ENCODE results near the gene SLC22A7. TPM values are rescaled to one million over a fixed set of nuclear protein-coding genes. Genes with fewer than 3 reads are reported as not detected.
A peak's percentile ranks its signal among the peaks of the same experiment; 100 is the strongest.

Gene SLC22A7, protein sequence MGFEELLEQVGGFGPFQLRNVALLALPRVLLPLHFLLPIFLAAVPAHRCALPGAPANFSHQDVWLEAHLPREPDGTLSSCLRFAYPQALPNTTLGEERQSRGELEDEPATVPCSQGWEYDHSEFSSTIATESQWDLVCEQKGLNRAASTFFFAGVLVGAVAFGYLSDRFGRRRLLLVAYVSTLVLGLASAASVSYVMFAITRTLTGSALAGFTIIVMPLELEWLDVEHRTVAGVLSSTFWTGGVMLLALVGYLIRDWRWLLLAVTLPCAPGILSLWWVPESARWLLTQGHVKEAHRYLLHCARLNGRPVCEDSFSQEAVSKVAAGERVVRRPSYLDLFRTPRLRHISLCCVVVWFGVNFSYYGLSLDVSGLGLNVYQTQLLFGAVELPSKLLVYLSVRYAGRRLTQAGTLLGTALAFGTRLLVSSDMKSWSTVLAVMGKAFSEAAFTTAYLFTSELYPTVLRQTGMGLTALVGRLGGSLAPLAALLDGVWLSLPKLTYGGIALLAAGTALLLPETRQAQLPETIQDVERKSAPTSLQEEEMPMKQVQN
- not detected for total RNA-seq

DNA sequence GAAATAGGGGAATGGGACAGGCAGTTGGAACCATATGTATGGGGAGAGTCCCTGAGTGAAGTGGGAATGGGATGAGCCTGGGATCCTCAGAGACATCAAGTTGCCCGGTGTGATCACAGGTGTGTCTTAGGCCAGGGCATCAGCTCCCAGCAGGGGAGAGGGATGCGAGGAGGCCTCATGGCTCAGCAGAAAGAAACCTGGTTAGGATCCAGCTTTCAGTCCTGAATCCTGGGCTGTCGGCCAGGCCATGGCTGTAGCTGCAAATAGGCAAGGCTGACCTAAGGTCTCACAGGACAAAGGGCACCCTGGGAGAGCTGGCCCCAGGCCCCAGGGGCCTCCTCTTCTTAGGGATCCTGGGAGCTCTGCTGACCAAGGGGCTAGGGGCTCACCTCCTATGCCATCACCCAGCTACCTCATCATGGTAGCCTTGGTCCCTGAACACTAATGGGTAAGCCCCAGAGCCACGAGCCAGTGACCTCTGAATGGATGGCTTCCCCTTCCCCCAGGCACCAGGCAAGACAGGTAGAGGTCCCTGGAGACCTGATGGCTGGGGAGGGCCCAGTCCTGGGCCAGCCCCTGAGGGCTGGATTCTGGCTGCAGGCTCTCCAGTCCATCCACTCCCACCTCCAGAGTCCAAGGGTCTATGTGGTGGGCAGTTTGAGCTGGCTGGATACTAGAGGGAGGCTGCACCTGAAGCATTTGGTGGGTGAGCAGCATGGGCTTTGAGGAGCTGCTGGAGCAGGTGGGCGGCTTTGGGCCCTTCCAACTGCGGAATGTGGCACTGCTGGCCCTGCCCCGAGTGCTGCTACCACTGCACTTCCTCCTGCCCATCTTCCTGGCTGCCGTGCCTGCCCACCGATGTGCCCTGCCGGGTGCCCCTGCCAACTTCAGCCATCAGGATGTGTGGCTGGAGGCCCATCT lies at the start of gene SLC22A7:
Gene SLC22A7 (plus strand): TSS at position 617 of the 921 bp plus-strand sequence. CDS start 99 bp downstream, at position 716.
- H3K9me3 Mint-ChIP-seq: no peaks in the 10 kb centered on the region
- DNase-seq (no peak), ATAC-seq (no peak)
- POLR2A ChIA-PET: interaction anchor here (0.7 to 1.1 kb wide), 3 partner anchors 26 to 142 kb away, joined by 3 read pairs; no protein-coding TSS in a partner anchor
- H3K4me3 Mint-ChIP-seq: no peak within 1 kb of the TSS
- H3K27ac Mint-ChIP-seq: no peak within 1 kb of the TSS
- intact Hi-C loops (cut with micrococcal nuclease): no loop called here
- no peaks in the 10 kb centered on the region for H3K4me1 Mint-ChIP-seq (ENCODE audit: low read depth)
- TF ChIP-seq, protein P1, sequence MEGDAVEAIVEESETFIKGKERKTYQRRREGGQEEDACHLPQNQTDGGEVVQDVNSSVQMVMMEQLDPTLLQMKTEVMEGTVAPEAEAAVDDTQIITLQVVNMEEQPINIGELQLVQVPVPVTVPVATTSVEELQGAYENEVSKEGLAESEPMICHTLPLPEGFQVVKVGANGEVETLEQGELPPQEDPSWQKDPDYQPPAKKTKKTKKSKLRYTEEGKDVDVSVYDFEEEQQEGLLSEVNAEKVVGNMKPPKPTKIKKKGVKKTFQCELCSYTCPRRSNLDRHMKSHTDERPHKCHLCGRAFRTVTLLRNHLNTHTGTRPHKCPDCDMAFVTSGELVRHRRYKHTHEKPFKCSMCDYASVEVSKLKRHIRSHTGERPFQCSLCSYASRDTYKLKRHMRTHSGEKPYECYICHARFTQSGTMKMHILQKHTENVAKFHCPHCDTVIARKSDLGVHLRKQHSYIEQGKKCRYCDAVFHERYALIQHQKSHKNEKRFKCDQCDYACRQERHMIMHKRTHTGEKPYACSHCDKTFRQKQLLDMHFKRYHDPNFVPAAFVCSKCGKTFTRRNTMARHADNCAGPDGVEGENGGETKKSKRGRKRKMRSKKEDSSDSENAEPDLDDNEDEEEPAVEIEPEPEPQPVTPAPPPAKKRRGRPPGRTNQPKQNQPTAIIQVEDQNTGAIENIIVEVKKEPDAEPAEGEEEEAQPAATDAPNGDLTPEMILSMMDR (IDR thresholded peaks at IDR 0.05): no peak
- peaks cover 2% of the 10 kb centered on the region for H3K27me3 Mint-ChIP-seq
- CTCF ChIA-PET: interaction anchor here (1.0 to 4.0 kb wide), 5 partner anchors 10 to 161 kb away, joined by 3 to 25 read pairs (median 3); partner anchors contain the start of gene CRIP3
- H3K36me3 Mint-ChIP-seq (ENCODE audit: low read depth): no peaks in the 10 kb centered on the region

DNA sequence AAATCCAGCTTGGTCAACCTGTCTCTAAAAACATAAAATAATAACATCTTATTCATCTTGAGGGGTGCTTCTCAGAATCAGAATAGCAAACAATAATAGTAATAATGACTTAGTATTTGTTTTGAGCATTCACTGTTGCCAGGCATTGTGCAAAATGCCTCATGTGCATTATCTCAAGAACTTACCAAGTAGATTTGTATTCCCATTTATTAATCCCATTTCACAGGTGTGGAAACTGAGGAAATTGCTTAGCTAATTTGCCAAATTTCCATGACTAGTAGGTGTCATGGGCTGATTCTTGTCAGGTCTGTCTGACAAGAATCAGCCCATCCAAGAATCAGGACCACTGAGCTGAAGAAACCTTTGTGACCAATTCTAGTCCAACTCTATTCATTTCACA lies 49.3 kb upstream of the SLC22A7 start:
- Mint-ChIP-seq H3K9me3 (no peaks in the 10 kb centered on the region), H3K27me3 (peaks cover 24% of the 10 kb centered on the region), H3K27ac (no peak overlapping the region), H3K4me3 (no peak overlapping the region), H3K4me1 (ENCODE audit: low read depth) (peaks cover 24% of the 10 kb centered on the region), H3K36me3 (ENCODE audit: low read depth) (no peaks in the 10 kb centered on the region)
- TF ChIP-seq, protein P1 (IDR thresholded peaks at IDR 0.05): no peak
- ChIA-PET POLR2A (no interaction called here), CTCF (interaction anchor here (2.1 kb wide), 1 partner anchor 19 kb away, joined by 11 read pairs; the partner anchor contains the start of gene DNPH1)
- no peak for ATAC-seq
- intact Hi-C loops (cut with micrococcal nuclease): no loop called here
- DNase-seq: no peak

DNA sequence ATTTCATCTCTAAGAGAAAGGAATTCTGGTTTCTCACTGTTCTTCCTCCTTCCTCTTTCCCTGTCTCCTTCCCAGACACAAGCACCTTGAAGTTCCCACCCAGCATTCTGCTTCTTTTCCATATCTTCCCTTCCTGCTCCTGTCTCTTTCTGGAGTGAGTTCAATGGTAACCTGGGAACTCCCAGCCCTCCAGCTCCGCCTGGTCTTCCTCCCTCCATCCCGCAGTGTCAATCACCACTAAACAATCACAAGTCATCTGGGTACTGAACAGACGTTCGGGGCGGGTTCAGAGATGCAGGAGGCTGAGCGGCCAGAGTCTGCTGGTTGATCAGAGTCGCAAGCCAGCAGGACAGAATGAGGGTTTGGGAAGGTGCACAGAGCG lies 47.1 kb upstream of the SLC22A7 start:
- Mint-ChIP-seq H3K36me3 (ENCODE audit: low read depth) (no peaks in the 10 kb centered on the region), H3K27me3 (peaks cover 29% of the 10 kb centered on the region), H3K9me3 (no peaks in the 10 kb centered on the region), H3K27ac (no peak overlapping the region), H3K4me1 (ENCODE audit: low read depth) (peaks cover 31% of the 10 kb centered on the region), H3K4me3 (no peak overlapping the region)
- TF ChIP-seq, protein P1 (IDR thresholded peaks at IDR 0.05): no peak
- ATAC-seq: no peak
- peak; percentile 49 for DNase-seq
- ChIA-PET CTCF (interaction anchor here (1.2 kb wide), 1 partner anchor 22 kb away, joined by 4 read pairs; the partner anchor contains the start of gene DNPH1), POLR2A (no interaction called here)
- intact Hi-C loops (cut with micrococcal nuclease): no loop called here

DNA sequence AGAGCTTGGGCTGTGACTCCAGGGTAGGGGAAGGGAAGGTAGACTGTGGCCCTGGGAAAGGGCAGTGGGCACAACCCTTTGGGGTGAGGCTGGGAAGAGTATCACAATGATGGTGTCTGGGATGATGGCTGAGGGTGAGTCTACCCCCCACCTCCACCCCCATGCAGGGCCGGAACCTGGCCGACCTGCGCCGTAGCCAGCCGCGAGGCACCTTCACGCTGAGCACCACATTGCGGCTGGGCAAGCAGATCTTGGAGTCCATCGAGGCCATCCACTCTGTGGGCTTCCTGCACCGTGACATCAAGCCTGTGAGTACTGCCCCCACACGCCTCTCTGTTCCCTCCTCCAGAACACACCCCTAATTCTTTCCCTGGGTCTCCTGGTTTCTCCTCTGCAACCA lies 44.7 kb upstream of the SLC22A7 start:
- no peak for DNase-seq
- POLR2A ChIA-PET: no interaction called here

More for the DNA sequence above, 44.7 kb upstream of the SLC22A7 start:
- Mint-ChIP-seq H3K4me1 (ENCODE audit: low read depth) (peaks cover 28% of the 10 kb centered on the region), H3K27ac (no peak overlapping the region), H3K4me3 (no peak overlapping the region), H3K36me3 (ENCODE audit: low read depth) (no peaks in the 10 kb centered on the region), H3K27me3 (peaks cover 25% of the 10 kb centered on the region), H3K9me3 (no peaks in the 10 kb centered on the region)
- TF ChIP-seq, protein P1 (IDR thresholded peaks at IDR 0.05): no peak
- intact Hi-C loops (cut with micrococcal nuclease): no loop called here
- ATAC-seq: no peak
- CTCF ChIA-PET: interaction anchor here (1.6 to 2.8 kb wide), 4 partner anchors 9 to 145 kb away, joined by 3 to 14 read pairs (median 4); partner anchors contain the start of gene DNPH1
